T-helper 2 cell treated with Interferon-gamma antibody and Interleukin-4, amounts not matched to agents 5 μg/mL and 100 μg/mL, for 36 hours (primary cell): ENCODE data around the gene CDK2.
"Not testable (repeated sequence)": the region's sequence is repeated elsewhere in the genome, so short reads cannot be mapped to it uniquely, and the experiment has no call there.

ENCODE experiments used
- DNase-seq: peaks from one replicate; pipeline ENCODE4 v3.0.0; 2021; ENCODE audit warnings: low spot score
- H3K27ac Mint-ChIP-seq: one replicate; pipeline ENCODE4 v1.8.0; 2021; ENCODE audit warnings: mild to moderate bottlenecking, mixed read lengths
- H3K27me3 Mint-ChIP-seq: one replicate; pipeline ENCODE4 v1.8.0; 2021; ENCODE audit warnings: low read depth, mixed read lengths
- H3K36me3 Mint-ChIP-seq: one replicate; pipeline ENCODE4 v1.8.0; 2021; ENCODE audit warnings: low read depth, mixed read lengths
- H3K4me1 Mint-ChIP-seq: one replicate; pipeline ENCODE4 v1.8.0; 2021; ENCODE audit warnings: low read depth, mixed read lengths
- H3K4me3 Mint-ChIP-seq: one replicate; pipeline ENCODE4 v1.8.0; 2022; ENCODE audit warnings: mild to moderate bottlenecking, moderate library complexity, mixed read lengths
- H3K9me3 Mint-ChIP-seq: one replicate; pipeline ENCODE4 v1.8.0; 2021; ENCODE audit warnings: mixed read lengths

CDK2 gene

GRCh38 chr12:55966408-55967281 lies at the start of gene CDK2:
TSS of gene CDK2 (plus strand) at chr12:55966830. CDS start at chr12:55967009, 179 bp downstream.
- H3K4me3 Mint-ChIP-seq: peak within 1 kb of the TSS; percentile 99
- DNase-seq: peak; percentile 88
- no peaks in the 10 kb centered on the region for H3K9me3 Mint-ChIP-seq
- no peaks in the 10 kb centered on the region for H3K27me3 Mint-ChIP-seq
- H3K27ac Mint-ChIP-seq: peak within 1 kb of the TSS; percentile 88
- peaks cover 25% of the 10 kb centered on the region for H3K36me3 Mint-ChIP-seq
- H3K4me1 Mint-ChIP-seq: peaks cover 24% of the 10 kb centered on the region

- not testable (repeated sequence) for H3K27ac Mint-ChIP-seq, H3K27me3 Mint-ChIP-seq, H3K4me3 Mint-ChIP-seq, H3K9me3 Mint-ChIP-seq, DNase-seq
- peaks cover 33% of the 10 kb centered on the region for H3K36me3 Mint-ChIP-seq
- peaks cover 32% of the 10 kb centered on the region for H3K4me1 Mint-ChIP-seq
Measured at GRCh38 chr12:55919032-55919431, 47.6 kb upstream of the CDK2 start.

- peaks cover 37% of the 10 kb centered on the region for H3K4me1 Mint-ChIP-seq
- H3K36me3 Mint-ChIP-seq: peaks cover 43% of the 10 kb centered on the region
- no peaks in the 10 kb centered on the region for H3K9me3 Mint-ChIP-seq
- H3K27me3 Mint-ChIP-seq: peaks cover 2% of the 10 kb centered on the region
- no peak for DNase-seq
- no peak overlapping the region for H3K4me3 Mint-ChIP-seq
- H3K27ac Mint-ChIP-seq: no peak overlapping the region
Measured at GRCh38 chr12:55922126-55922525, 44.5 kb upstream of the CDK2 start.

- H3K9me3 Mint-ChIP-seq, H3K4me3 Mint-ChIP-seq, H3K27me3 Mint-ChIP-seq, H3K27ac Mint-ChIP-seq, DNase-seq: not testable (repeated sequence)
- Mint-ChIP-seq H3K4me1 (peaks cover 37% of the 10 kb centered on the region), H3K36me3 (peaks cover 43% of the 10 kb centered on the region)
Measured at GRCh38 chr12:55923648-55924047, 43.0 kb upstream of the CDK2 start.

- H3K36me3 Mint-ChIP-seq: peaks cover 46% of the 10 kb centered on the region
- peak overlapping the region; percentile 99 for H3K4me3 Mint-ChIP-seq
- no peak for DNase-seq
- H3K27ac Mint-ChIP-seq: peak overlapping the region; percentile 97
- no peaks in the 10 kb centered on the region for H3K9me3 Mint-ChIP-seq
- H3K27me3 Mint-ChIP-seq: peaks cover 2% of the 10 kb centered on the region
- peaks cover 50% of the 10 kb centered on the region for H3K4me1 Mint-ChIP-seq
Measured at GRCh38 chr12:55925371-55925770, 41.3 kb upstream of the CDK2 start.

GRCh38 chr12:55925870-55926737 lies 40.5 kb upstream of the CDK2 start:
- peaks cover 2% of the 10 kb centered on the region for H3K27me3 Mint-ChIP-seq
- no peak for DNase-seq
- peak overlapping the region; percentile 99 for H3K4me3 Mint-ChIP-seq
- H3K36me3 Mint-ChIP-seq: peaks cover 46% of the 10 kb centered on the region
- H3K27ac Mint-ChIP-seq: peak overlapping the region; percentile 97
- no peaks in the 10 kb centered on the region for H3K9me3 Mint-ChIP-seq
- peaks cover 51% of the 10 kb centered on the region for H3K4me1 Mint-ChIP-seq

GRCh38 chr12:55926738-55927587 lies 39.7 kb upstream of the CDK2 start:
- no peaks in the 10 kb centered on the region for H3K9me3 Mint-ChIP-seq
- peaks cover 2% of the 10 kb centered on the region for H3K27me3 Mint-ChIP-seq
- peak; percentile 88 for DNase-seq
- H3K4me3 Mint-ChIP-seq: peak overlapping the region; percentile 99
- peaks cover 44% of the 10 kb centered on the region for H3K4me1 Mint-ChIP-seq
- peak overlapping the region; percentile 97 for H3K27ac Mint-ChIP-seq
- peaks cover 47% of the 10 kb centered on the region for H3K36me3 Mint-ChIP-seq

- peaks cover 40% of the 10 kb centered on the region for H3K4me1 Mint-ChIP-seq
- H3K9me3 Mint-ChIP-seq: no peaks in the 10 kb centered on the region
- peaks cover 2% of the 10 kb centered on the region for H3K27me3 Mint-ChIP-seq
- H3K36me3 Mint-ChIP-seq: peaks cover 47% of the 10 kb centered on the region
- peak; percentile 74 for DNase-seq
- H3K4me3 Mint-ChIP-seq: peak within 1 kb of the TSS; percentile 99
- H3K27ac Mint-ChIP-seq: peak within 1 kb of the TSS; percentile 97
Measured at GRCh38 chr12:55927588-55928502, 38.8 kb upstream of the CDK2 start, which contains the start of gene PYM1. TSS of gene PYM1 (minus strand) at chr12:55927894. CDS start at chr12:55927761, 133 bp downstream.

GRCh38 chr12:55929306-55929791 lies 37.3 kb upstream of the CDK2 start:
- peak overlapping the region; percentile 97 for H3K27ac Mint-ChIP-seq
- no peaks in the 10 kb centered on the region for H3K9me3 Mint-ChIP-seq
- H3K4me1 Mint-ChIP-seq: peaks cover 44% of the 10 kb centered on the region
- peaks cover 52% of the 10 kb centered on the region for H3K36me3 Mint-ChIP-seq
- H3K27me3 Mint-ChIP-seq: peaks cover 2% of the 10 kb centered on the region
- peak overlapping the region; percentile 99 for H3K4me3 Mint-ChIP-seq
- peak; percentile 85 for DNase-seq

- H3K9me3 Mint-ChIP-seq: no peaks in the 10 kb centered on the region
- peak within 1 kb of the TSS; percentile 97 for H3K27ac Mint-ChIP-seq
- H3K27me3 Mint-ChIP-seq: peaks cover 2% of the 10 kb centered on the region
- peak within 1 kb of the TSS; percentile 99 for H3K4me3 Mint-ChIP-seq
- peaks cover 56% of the 10 kb centered on the region for H3K36me3 Mint-ChIP-seq
- peak; percentile 72 for DNase-seq
- H3K4me1 Mint-ChIP-seq: peaks cover 47% of the 10 kb centered on the region
Measured at GRCh38 chr12:55930771-55931316, 35.8 kb upstream of the CDK2 start, which contains the start of gene DGKA. TSS of gene DGKA (plus strand) at chr12:55931162. CDS start at chr12:55936504, 5,342 bp downstream.

- peak overlapping the region; percentile 97 for H3K27ac Mint-ChIP-seq
- H3K9me3 Mint-ChIP-seq: no peaks in the 10 kb centered on the region
- no peak for DNase-seq
- H3K27me3 Mint-ChIP-seq: peaks cover 2% of the 10 kb centered on the region
- H3K4me1 Mint-ChIP-seq: peaks cover 46% of the 10 kb centered on the region
- peak overlapping the region; percentile 99 for H3K4me3 Mint-ChIP-seq
- H3K36me3 Mint-ChIP-seq: peaks cover 56% of the 10 kb centered on the region
Measured at GRCh38 chr12:55931317-55931779, 35.3 kb upstream of the CDK2 start.
